Ramos (cell line): ENCODE results near the gene YOD1.
"Not testable (repeated sequence)": the region's sequence is repeated elsewhere in the genome, so short reads cannot be mapped to it uniquely, and the experiment has no call there.

Source experiments
- in situ Hi-C: fragments of 300-500 bp; cut with MboI; formaldehyde crosslinking; loops from one replicate; pipeline ENCODE4 v1.14.3; 2022; ENCODE audit warnings: low sequenced_read_pairs; ENCODE audit not compliant: unreplicated experiment

Gene YOD1

GRCh38 chr1:207052911-207053769 is 2.1 kb upstream of the YOD1 start, which contains the start of gene PFKFB2:
PFKFB2 (plus strand) TSS chr1:207053275; CDS start chr1:207054718, 1,443 bp downstream.
- in situ Hi-C loops: no loop called here

GRCh38 chr1:207050480-207051190 is 373 bp downstream of the YOD1 start:
- in situ Hi-C loops: no loop called here

- in situ Hi-C loops: no loop called here
Measured at GRCh38 chr1:207049974-207050391, 1.0 kb downstream of the YOD1 start.

- in situ Hi-C loops: no loop called here
Measured at GRCh38 chr1:207049514-207049913, 1.5 kb downstream of the YOD1 start.

GRCh38 chr1:207049054-207049453 is 2.0 kb downstream of the YOD1 start:
- in situ Hi-C loops: no loop called here

GRCh38 chr1:207048041-207048440 is 3.0 kb downstream of the YOD1 start:
- in situ Hi-C loops: no loop called here

GRCh38 chr1:207047505-207047904 is 3.5 kb downstream of the YOD1 start:
- in situ Hi-C loops: no loop called here

GRCh38 chr1:207045453-207045852 is 5.6 kb downstream of the YOD1 start:
- in situ Hi-C loops: no loop called here

- in situ Hi-C loops: not testable (repeated sequence)
Measured at GRCh38 chr1:207041397-207041796, 9.6 kb downstream of the YOD1 start.

GRCh38 chr1:207040181-207040533 is 10.9 kb downstream of the YOD1 start:
- in situ Hi-C loops: no loop called here

- in situ Hi-C loops: no loop called here
Measured at GRCh38 chr1:207039380-207040180, 11.4 kb downstream of the YOD1 start.

GRCh38 chr1:207036865-207037264 is 14.1 kb downstream of the YOD1 start:
- in situ Hi-C loops: no loop called here

GRCh38 chr1:207035877-207036551 is 15.0 kb downstream of the YOD1 start:
- in situ Hi-C loops: no loop called here

GRCh38 chr1:207034998-207035397 is 16.0 kb downstream of the YOD1 start:
- in situ Hi-C loops: no loop called here

GRCh38 chr1:207034208-207034607 is 16.8 kb downstream of the YOD1 start:
- in situ Hi-C loops: no loop called here

- in situ Hi-C loops: no loop called here
Measured at GRCh38 chr1:207033302-207033701, 17.7 kb downstream of the YOD1 start.

- in situ Hi-C loops: no loop called here
Measured at GRCh38 chr1:207032528-207033017, 18.4 kb downstream of the YOD1 start, which contains the start of gene C1orf116. C1orf116 (minus strand) TSS chr1:207032756; CDS start chr1:207027598, 5,158 bp downstream.

- in situ Hi-C loops: no loop called here
Measured at GRCh38 chr1:207031632-207032264, 19.3 kb downstream of the YOD1 start.

GRCh38 chr1:207031016-207031415 is 20.0 kb downstream of the YOD1 start:
- in situ Hi-C loops: no loop called here
